Brain microvascular endothelial cell (primary cell): ENCODE results near the gene ZNF503.

ENCODE experiments used
- DNase-seq: peaks from one replicate; pipeline ENCODE4 v3.0.0-alpha.2; 2020
- H3K27ac ChIP-seq: fragments of 250-450 bp; sonication (Bioruptor Pico); 2 replicates; pipeline ENCODE4 v1.5.1; 2020; ENCODE audit warnings: mild to moderate bottlenecking, moderate library complexity
- H3K27me3 ChIP-seq: fragments of 250-450 bp; sonication (Bioruptor Pico); replicated peaks from 2 replicates; pipeline ENCODE4 v1.5.1; 2020; ENCODE audit warnings: mild to moderate bottlenecking
- H3K36me3 ChIP-seq: fragments of 250-450 bp; sonication (Bioruptor Pico); replicated peaks from 2 replicates; pipeline ENCODE4 v1.5.1; 2020; ENCODE audit warnings: mild to moderate bottlenecking
- H3K4me3 ChIP-seq: 2 replicates; pipeline ENCODE4 v1.5.1; 2011; ENCODE audit warnings: low read depth, mild to moderate bottlenecking, control low read depth, low read length, moderate library complexity
- in situ Hi-C: cut with HindIII; loops from 2 replicates; pipeline ENCODE4 v1.10.0; 2017; ENCODE audit warnings: low sequenced_read_pairs, low pct_ligation_motif_present
- TF ChIP-seq, protein P1 (sequence below): IDR thresholded peaks from 2 replicates; pipeline ENCODE4 v1.5.1; 2011; ENCODE audit warnings: low read depth, mild to moderate bottlenecking, moderate library complexity, low read length, control low read depth, inconsistent platforms; ENCODE audit errors: missing control alignments

The ZNF503 gene

DNA sequence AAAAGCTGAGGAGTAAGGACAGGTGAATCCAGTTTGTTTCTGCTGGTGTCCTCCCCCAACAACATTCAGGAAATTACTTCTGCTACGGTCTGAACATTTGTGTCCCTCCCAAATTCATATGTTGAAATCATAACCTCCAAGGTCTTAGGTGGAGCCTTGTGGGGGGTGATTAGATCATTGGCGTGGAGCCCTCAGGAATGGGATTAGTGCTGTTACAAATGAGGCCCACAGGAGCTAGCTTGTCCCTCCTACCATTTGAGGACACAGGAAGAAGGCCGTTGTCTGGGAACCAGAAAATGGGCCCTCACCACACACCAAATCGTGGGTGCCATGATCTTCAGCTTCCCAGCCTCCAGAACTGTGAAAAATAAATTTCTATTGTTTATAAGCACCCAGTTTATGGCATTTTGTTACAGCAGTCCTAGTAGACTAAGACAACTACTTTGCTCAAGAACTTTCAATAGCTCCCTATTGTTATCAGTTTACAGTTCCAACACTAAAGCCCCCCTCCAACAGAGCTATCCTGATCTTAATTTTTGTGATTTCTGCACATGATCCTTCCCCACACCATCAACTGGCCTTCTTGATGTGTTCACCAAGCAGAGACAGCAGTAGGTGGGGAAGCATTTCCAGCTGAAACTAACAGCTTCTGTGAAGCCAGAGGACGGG lies 27.7 kb upstream of the ZNF503 start:
- H3K4me3 ChIP-seq, result no peak overlapping the region
- no peaks in the 10 kb centered on the region for H3K36me3 ChIP-seq
- no peak for DNase-seq
- no peak overlapping the region for H3K27ac ChIP-seq
- peaks cover 20% of the 10 kb centered on the region for H3K27me3 ChIP-seq
- TF ChIP-seq, protein P1, sequence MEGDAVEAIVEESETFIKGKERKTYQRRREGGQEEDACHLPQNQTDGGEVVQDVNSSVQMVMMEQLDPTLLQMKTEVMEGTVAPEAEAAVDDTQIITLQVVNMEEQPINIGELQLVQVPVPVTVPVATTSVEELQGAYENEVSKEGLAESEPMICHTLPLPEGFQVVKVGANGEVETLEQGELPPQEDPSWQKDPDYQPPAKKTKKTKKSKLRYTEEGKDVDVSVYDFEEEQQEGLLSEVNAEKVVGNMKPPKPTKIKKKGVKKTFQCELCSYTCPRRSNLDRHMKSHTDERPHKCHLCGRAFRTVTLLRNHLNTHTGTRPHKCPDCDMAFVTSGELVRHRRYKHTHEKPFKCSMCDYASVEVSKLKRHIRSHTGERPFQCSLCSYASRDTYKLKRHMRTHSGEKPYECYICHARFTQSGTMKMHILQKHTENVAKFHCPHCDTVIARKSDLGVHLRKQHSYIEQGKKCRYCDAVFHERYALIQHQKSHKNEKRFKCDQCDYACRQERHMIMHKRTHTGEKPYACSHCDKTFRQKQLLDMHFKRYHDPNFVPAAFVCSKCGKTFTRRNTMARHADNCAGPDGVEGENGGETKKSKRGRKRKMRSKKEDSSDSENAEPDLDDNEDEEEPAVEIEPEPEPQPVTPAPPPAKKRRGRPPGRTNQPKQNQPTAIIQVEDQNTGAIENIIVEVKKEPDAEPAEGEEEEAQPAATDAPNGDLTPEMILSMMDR, result no peak
- in situ Hi-C loops, result no loop called here

DNA sequence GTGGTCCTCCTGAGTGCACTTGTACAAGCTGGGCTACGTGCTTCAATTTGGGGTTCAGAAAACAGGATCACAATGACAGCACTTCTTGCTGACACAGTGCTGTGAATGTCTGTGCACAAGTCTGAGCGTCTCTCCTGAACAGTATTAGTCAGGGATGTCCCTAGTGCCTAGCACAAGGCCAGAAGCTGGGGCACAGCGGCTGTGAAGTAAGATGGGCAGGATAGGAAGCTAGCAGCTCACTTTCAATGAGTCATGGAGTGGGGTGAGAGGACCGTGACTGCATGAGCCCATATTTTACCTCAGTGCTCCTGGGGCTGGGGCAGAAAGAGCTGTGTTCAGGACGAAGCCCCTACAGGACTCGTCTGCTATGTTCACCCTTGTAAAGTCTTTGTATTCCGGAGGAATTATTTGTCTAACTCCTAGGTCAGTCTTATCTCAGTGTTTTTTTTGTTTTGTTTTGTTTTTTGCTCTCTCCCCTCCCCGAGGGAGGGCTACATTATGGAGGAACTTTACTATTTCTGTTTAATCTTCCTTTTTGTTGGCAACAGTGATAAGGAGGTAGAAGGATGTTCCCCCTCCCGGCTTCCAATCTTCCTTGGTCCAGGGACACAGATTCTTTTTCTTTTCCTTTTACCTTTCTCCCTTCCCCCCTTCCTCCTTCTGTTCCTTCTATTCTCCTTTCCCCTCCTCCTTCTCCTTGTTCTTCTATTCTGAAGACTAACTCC lies 27.0 kb upstream of the ZNF503 start:
- Histone ChIP-seq H3K27me3 (peaks cover 17% of the 10 kb centered on the region), H3K27ac (no peak overlapping the region), H3K36me3 (no peaks in the 10 kb centered on the region), H3K4me3 (no peak overlapping the region)
- TF ChIP-seq, protein P1, result peak; percentile 8
- in situ Hi-C loops, result no loop called here
- peak; percentile 16 for DNase-seq

DNA sequence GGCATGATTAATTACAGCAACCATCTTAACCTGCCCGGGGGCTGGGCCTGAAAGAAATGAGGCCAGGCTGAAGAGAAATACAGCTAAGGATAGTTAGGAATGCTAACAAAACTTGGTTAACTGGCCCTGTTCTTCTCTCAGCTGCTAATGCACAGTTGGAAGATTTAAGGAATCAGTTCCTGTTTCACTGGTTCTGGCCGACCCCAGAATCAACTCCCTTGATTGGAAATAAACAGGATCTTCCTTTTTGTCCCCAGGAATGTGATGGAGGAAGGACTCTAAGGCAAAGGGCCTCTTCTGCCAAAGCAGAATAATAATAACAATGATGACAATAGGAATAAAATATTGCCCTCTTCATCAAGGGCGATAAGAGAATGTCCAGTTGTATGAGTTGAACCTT lies 26.4 kb upstream of the ZNF503 start:
- peaks cover 17% of the 10 kb centered on the region for H3K27me3 ChIP-seq
- in situ Hi-C loops, result no loop called here
- H3K36me3 ChIP-seq, result no peaks in the 10 kb centered on the region
- TF ChIP-seq, protein P1, result no peak
- no peak overlapping the region for H3K27ac ChIP-seq
- no peak overlapping the region for H3K4me3 ChIP-seq
- DNase-seq, result no peak

DNA sequence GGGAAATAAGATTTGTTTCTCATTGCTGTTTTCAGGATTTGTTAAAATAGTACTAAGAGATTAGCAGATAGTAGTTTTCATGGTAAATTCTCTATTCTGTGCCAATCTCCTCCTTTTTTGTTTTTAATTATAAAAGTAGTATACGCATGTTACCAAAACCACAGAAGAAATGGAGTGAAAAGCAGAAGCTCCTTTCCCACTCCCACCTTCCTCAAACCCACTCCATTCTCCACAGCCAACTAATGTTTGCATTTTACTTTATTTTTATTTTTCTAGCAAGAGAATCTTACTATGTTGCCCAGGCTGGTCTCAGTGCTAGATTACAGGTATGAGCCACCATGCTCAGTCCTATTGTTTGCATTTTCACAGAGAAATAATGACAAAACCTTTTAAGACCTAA lies 25.3 kb upstream of the ZNF503 start:
- in situ Hi-C loops, result no loop called here
- Histone ChIP-seq H3K27me3 (peaks cover 8% of the 10 kb centered on the region), H3K4me3 (no peak overlapping the region), H3K27ac (no peak overlapping the region), H3K36me3 (no peaks in the 10 kb centered on the region)
- TF ChIP-seq, protein P1, result no peak
- DNase-seq, result no peak

DNA sequence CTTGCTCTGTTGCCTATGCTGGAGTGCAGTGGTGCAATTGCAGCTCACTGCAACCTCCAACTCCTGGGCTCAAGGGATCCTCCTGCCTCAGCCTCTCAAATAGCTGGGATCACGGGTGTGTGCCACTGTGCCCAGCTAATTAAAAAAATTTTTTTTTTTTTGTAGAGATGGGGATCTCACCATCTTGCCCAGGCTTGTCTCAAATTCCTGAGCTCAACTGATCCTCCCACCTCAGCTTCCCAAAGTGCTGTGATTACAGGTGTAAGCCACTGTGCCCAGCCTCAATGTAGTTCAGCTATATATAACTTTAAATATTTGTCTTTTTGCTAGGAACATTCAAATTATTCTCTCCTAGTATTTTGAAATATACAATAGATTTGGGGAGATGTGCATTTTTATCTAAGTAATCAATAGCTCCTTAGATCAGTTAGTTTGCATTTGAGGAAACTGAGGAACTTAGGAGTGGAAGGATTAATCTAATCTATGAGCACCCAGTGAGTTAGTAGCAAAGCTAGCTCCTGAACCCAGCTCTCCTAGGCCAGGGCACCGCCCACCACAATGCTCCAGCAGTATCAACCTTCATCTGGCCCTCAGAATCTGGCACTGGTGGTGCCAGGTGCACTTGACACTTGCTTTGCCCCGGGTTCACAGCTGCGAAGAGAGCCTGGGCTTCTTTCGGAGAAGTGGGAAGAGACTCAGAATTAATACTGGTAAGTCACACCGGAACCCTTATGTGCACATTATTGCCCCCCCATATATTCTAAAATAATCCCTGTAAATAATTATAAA lies 23.9 kb upstream of the ZNF503 start:
- H3K27me3 ChIP-seq, result no peaks in the 10 kb centered on the region
- no peak overlapping the region for H3K4me3 ChIP-seq
- DNase-seq, result no peak
- no peak overlapping the region for H3K27ac ChIP-seq
- TF ChIP-seq, protein P1, result no peak
- H3K36me3 ChIP-seq, result no peaks in the 10 kb centered on the region
- in situ Hi-C loops, result no loop called here
